Activated naive CD8-positive, alpha-beta T cell (primary cell): ENCODE data around the gene RFC5.
A peak's percentile ranks its signal among the peaks of the same experiment; 100 is the strongest.
"Not testable (repeated sequence)": the region's sequence is repeated elsewhere in the genome, so short reads cannot be mapped to it uniquely, and the experiment has no call there.

Experiments used
- H3K27ac Mint-ChIP-seq: one replicate; pipeline ENCODE4 v1.8.0; 2021; ENCODE audit warnings: mixed read lengths
- H3K27me3 Mint-ChIP-seq: one replicate; pipeline ENCODE4 v1.8.0; 2021; ENCODE audit warnings: mixed read lengths
- H3K36me3 Mint-ChIP-seq: one replicate; pipeline ENCODE4 v1.8.0; 2021; ENCODE audit warnings: mixed read lengths
- H3K4me1 Mint-ChIP-seq: one replicate; pipeline ENCODE4 v1.8.0; 2021; ENCODE audit warnings: low read depth, mixed read lengths
- H3K4me3 Mint-ChIP-seq: one replicate; pipeline ENCODE4 v1.8.0; 2021; ENCODE audit warnings: mild to moderate bottlenecking, mixed read lengths
- H3K9me3 Mint-ChIP-seq: one replicate; pipeline ENCODE4 v1.8.0; 2021; ENCODE audit warnings: low read depth, mixed read lengths

Gene RFC5

DNA sequence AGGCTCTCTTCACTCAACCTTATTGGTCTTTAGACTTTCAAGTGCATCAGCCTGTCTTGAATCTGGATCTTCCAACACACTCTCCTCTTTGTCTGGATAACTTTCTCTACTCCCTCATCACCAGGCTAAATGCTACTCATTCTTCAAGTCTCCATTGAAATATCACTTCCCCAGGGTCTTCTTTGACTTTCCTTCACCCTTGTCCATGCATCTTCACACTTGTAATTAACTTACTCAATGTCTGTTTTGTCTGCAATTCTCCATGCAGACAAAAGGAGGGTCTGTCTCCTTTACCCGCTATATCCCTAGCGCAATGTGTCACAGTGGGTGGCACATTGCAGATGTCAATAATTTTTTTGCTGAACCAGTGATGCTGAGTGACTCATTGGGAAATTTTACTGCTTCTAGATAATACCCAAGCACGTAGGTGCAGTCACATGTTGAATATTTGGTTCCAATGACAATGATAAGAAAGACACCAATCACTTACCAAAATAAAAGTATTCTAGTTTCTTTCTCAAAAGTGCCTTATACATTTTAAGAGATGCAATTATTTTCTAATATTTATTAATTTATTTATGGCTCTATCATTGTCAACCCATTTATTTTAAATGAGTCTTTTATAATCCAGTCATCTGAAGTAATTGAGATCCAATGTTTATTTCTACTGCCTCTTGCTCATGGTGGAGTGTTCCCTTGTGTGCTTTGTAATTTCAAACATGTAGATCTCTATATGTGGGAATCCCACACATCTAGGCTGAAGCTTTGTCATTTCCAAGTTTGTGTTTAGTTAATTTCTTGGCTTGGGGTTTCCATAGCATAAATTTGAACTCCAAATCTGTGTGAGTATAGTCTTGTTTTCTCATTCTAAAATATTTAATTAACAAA is 21.7 kb upstream of the RFC5 start:
- peak overlapping the region; percentile 6 for H3K27ac Mint-ChIP-seq
- H3K4me3 Mint-ChIP-seq: no peak overlapping the region
- H3K36me3 Mint-ChIP-seq: no peaks in the 10 kb centered on the region
- peaks cover 7% of the 10 kb centered on the region for H3K27me3 Mint-ChIP-seq
- H3K9me3 Mint-ChIP-seq: peaks cover 5% of the 10 kb centered on the region
- H3K4me1 Mint-ChIP-seq: no peaks in the 10 kb centered on the region

DNA sequence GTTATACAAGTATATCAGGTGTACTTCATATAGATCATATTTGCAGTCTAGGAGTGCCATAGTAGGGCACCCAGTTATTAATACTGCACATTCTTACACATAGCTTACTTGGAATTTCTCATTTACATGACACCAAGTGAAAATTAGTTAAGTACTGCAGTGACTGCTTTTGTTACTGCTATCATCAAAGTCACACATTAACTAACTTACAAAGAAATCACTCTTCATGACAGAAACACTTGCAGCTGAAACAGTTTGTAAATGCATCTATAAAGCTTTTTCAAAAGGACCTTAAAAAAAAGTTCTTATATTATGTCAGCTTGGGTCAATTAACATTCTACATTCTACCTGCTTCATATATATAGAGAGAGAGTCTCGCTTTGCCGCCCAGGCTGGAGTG is 17.8 kb upstream of the RFC5 start:
- Mint-ChIP-seq H3K27me3 (peaks cover 4% of the 10 kb centered on the region), H3K36me3 (no peaks in the 10 kb centered on the region), H3K9me3 (peaks cover 5% of the 10 kb centered on the region)

DNA sequence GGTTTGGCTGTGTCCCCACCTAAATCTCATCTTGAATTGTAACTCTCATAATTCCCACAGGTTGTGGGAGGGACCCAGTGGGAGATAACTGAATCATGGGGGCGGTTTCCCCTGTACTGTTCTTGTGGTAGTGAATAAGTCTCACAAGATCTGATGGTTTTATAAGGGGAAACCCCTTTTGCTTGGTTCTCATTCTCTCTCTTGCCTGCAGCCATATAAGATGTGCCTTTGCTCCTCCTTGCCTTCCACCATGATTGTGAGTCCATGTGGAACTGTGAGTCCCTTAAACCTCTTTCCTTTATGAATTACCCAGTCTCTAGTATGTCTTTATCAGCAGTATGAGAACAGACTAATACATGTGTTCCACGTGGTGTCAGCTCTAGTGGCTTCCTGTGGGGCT is 16.7 kb upstream of the RFC5 start:
- not testable (repeated sequence) for H3K4me3 Mint-ChIP-seq, H3K4me1 Mint-ChIP-seq, H3K9me3 Mint-ChIP-seq, H3K27me3 Mint-ChIP-seq, H3K36me3 Mint-ChIP-seq, H3K27ac Mint-ChIP-seq

More for the DNA sequence above, 17.8 kb upstream of the RFC5 start:
- no peak overlapping the region for H3K4me3 Mint-ChIP-seq
- no peaks in the 10 kb centered on the region for H3K4me1 Mint-ChIP-seq
- H3K27ac Mint-ChIP-seq: no peak overlapping the region

DNA sequence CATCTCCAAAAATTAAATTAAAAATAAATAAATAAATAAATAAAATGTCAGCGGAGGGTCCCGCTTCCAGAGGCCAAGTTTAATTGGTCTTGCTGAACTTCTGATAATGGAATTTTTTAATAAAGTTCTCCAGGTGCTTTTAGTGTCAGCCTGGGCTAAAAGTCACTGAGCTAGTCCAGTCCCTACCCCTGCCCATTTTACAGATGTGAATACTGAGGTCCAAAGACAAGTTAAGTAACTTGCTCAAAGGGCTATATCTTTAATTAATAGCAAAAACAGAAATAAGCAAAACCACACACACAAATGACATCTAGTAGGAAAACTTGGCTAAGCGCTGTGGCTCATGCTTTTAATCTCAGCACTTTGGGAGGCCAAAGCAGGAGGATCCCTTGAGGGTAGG is 5.6 kb upstream of the RFC5 start:
- Mint-ChIP-seq H3K27me3 (peaks cover 3% of the 10 kb centered on the region), H3K4me3 (no peak overlapping the region), H3K27ac (no peak overlapping the region), H3K4me1 (no peaks in the 10 kb centered on the region), H3K9me3 (no peaks in the 10 kb centered on the region), H3K36me3 (no peaks in the 10 kb centered on the region)

DNA sequence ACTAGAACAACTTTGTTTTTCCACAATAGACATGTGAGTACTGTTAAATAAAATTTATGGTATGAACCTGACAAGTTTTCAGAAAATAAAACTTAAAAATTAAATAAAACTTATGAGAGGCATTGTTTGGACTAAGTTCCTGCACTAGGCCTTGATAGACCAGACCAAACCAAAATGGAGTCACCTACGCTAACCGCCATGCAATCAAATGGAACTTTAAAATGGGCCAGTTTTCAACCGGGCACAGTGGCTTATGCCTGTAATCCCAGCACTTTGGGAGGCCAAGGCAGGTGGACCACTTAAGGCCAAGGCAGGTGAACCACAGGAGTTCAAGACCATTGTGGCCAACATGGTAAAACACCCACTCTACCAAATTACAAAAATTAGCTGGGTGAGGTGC is 5.1 kb upstream of the RFC5 start:
- Mint-ChIP-seq H3K4me3 (no peak overlapping the region), H3K36me3 (no peaks in the 10 kb centered on the region), H3K27ac (no peak overlapping the region), H3K4me1 (peaks cover 2% of the 10 kb centered on the region), H3K27me3 (peaks cover 3% of the 10 kb centered on the region), H3K9me3 (no peaks in the 10 kb centered on the region)

DNA sequence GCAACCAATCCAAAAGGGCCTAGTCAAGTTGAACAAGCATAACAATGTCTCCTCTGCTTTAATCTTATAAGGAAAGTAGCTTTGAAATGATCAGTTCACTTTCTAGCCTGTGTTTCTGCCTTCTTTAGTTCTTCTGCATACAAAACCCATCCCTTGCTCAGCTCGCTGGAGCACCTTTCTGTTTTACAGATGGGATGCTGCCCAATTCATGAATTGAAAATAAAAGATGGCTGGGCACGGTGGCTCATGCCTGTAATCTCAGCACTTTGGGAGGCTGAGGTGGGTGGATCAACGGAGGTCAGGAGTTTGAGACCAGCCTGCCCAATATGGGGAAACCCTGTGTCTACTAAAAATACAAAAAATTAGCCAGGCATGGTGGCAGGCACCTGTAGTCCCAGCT is 4.5 kb upstream of the RFC5 start:
- Mint-ChIP-seq H3K9me3 (no peaks in the 10 kb centered on the region), H3K4me1 (peaks cover 3% of the 10 kb centered on the region), H3K27me3 (peaks cover under 1% of the 10 kb centered on the region), H3K36me3 (no peaks in the 10 kb centered on the region), H3K4me3 (no peak overlapping the region), H3K27ac (no peak overlapping the region)

DNA sequence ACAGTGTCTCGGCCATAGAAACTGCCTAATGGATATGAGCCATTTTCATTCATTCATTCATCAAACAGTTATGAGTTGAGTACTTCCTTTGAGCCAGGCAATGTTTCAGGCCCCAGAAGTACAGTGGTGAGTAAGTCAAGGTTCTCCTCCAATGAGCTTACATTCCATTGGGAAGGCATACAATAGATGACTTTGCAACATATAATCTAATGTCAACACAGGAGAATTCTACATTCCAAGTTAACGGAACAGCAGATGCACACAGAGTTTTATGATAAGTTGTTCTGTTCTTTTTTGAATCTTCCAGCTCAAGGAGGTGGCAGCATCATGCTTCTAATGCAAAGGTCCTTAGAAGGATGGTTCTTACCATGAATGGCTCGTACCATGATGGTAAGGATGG is 3.2 kb upstream of the RFC5 start:
- H3K9me3 Mint-ChIP-seq: no peaks in the 10 kb centered on the region
- no peak overlapping the region for H3K4me3 Mint-ChIP-seq
- H3K27ac Mint-ChIP-seq: no peak overlapping the region
- H3K36me3 Mint-ChIP-seq: no peaks in the 10 kb centered on the region
- peaks cover 13% of the 10 kb centered on the region for H3K4me1 Mint-ChIP-seq
- no peaks in the 10 kb centered on the region for H3K27me3 Mint-ChIP-seq

DNA sequence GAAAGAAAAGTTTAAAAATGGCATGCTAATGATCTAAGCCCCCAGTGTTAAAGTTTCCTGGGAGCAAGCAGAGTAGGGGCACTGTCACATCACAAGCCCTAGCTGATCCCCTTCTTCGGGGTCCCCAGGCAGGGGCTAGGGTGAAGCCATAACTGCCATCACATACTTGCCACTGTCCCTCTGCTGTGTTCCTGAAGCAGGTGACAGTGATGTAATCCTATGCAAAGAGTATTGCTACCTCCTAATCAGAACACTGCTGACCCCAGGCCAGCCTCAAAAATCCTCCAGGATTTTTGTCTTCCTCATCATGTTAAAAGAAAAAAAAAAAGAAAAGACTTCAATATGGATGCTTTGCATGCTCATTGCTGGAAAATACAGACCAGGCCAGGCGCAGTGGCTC is 1.2 kb upstream of the RFC5 start:
- Mint-ChIP-seq H3K27ac (no peak overlapping the region), H3K9me3 (no peaks in the 10 kb centered on the region), H3K4me1 (peaks cover 13% of the 10 kb centered on the region), H3K4me3 (peak overlapping the region; percentile 98), H3K27me3 (no peaks in the 10 kb centered on the region), H3K36me3 (peaks cover 4% of the 10 kb centered on the region)

DNA sequence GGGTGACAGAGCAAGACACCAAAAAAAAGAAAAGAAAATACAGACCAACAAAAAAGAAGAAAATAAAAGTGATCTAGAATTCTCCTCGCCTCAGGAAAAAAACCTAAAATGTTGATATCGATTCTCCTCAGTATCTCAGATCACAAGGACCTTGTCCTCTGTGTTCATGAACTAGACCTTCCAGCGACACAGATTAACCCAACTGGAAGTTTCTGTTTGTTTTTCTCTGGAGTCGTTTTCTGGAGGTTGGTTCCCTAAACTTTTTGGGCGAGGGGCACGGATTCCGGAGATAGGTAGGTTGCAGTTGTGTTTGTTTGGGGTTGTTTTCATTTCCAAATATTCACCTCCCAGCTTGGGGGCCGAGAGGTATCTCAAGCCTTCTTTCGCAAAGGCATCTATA is 559 bp upstream of the RFC5 start:
- Mint-ChIP-seq H3K4me3 (peak overlapping the region; percentile 98), H3K36me3 (peaks cover 8% of the 10 kb centered on the region), H3K9me3 (no peaks in the 10 kb centered on the region), H3K4me1 (peaks cover 13% of the 10 kb centered on the region), H3K27ac (no peak overlapping the region), H3K27me3 (no peaks in the 10 kb centered on the region)

DNA sequence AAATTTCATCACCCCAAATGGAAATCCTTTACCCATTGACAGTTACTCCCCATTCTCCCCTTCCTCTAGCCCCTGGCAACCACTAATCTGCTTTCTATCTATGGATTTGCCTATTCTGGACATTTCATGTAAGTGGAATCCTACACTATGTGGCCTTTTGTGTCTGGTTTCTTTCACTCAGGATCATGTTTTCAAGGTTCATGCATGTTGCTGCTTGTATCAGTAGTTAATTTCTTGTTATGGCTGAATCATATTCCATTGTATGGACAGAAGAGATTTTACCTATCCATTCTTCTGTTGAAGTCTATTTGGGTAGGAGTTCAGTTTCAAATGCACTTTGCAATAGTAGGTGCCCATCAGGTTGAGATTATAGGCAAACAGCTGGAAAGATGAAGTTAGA is 1.4 kb downstream of the RFC5 start:
- no peaks in the 10 kb centered on the region for H3K9me3 Mint-ChIP-seq
- peaks cover 13% of the 10 kb centered on the region for H3K4me1 Mint-ChIP-seq
- no peaks in the 10 kb centered on the region for H3K27me3 Mint-ChIP-seq
- peak overlapping the region; percentile 23 for H3K27ac Mint-ChIP-seq
- H3K4me3 Mint-ChIP-seq: peak overlapping the region; percentile 98
- H3K36me3 Mint-ChIP-seq: peaks cover 15% of the 10 kb centered on the region

DNA sequence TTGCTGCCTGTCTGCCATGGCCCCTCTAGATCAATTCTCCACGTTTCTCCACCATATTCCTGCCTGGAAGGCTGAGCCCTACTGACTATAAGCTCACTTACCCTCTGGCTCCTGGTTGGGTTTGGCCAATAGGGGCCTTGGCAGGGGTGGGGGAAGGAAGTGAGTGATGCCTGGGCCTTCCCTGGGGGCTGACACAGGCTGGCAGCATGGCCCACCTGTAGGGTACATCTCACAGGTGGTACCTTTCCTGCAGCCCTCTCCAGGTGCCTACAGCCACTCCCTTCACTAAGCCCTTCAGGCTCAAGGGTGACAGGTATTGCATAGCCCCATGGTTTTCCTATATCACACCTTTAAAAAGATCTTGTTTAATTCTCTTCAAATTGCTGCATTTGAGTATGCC is 3.5 kb downstream of the RFC5 start:
- peaks cover 13% of the 10 kb centered on the region for H3K4me1 Mint-ChIP-seq
- H3K9me3 Mint-ChIP-seq: no peaks in the 10 kb centered on the region
- no peak overlapping the region for H3K4me3 Mint-ChIP-seq
- H3K27ac Mint-ChIP-seq: no peak overlapping the region
- H3K27me3 Mint-ChIP-seq: no peaks in the 10 kb centered on the region
- peaks cover 17% of the 10 kb centered on the region for H3K36me3 Mint-ChIP-seq

DNA sequence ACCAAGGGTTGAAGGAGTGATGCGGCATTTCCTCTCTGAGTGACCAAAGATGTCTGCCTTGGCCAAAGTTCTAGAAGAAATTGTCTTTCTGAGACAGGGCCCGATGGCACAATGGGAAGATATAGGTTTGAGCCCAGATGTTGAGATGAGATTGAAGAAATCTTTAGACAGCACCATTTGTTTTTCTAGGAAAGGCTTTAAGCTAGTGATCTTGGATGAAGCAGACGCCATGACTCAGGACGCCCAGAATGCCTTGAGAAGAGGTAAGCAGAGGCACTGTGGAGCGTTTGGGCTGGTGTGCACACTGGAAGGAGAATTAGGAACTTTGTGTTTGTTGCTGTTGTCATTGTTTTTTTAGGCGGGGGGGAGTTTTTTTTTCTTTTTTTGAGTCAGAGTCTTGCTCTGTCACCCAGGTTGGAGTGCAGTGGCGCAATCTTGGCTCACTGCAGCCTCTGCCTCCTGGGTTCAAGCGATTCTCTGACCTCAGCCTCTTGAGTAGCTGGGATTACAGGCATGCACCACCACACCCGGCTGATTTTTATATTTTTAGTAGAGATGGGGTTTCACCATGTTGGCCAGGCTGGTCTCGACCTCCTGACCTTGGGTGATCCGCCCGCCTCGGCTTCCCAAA is 5.7 kb downstream of the RFC5 start:
- not testable (repeated sequence) for H3K27ac Mint-ChIP-seq, H3K27me3 Mint-ChIP-seq, H3K9me3 Mint-ChIP-seq, H3K4me1 Mint-ChIP-seq, H3K4me3 Mint-ChIP-seq
- peaks cover 17% of the 10 kb centered on the region for H3K36me3 Mint-ChIP-seq

DNA sequence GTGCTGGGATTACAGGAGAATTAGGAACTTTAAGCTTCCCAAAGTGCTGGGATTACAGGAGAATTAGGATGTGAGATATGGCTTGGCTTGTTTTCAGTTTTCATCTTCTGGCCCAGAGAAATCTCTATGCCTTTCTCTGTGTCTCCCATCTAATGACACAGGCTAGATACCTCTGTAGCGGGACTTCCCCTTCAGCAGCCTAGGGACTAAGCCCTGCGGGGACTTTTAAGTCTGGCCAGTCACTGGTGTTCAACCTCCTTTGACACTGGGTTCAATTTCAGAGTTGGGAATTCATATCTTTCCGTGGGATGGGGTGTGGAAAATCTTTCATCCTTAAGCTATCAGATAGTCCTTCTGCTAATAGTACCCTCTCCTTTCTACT is 6.2 kb downstream of the RFC5 start:
- H3K36me3 Mint-ChIP-seq: peaks cover 17% of the 10 kb centered on the region
- peaks cover 3% of the 10 kb centered on the region for H3K4me1 Mint-ChIP-seq
- no peaks in the 10 kb centered on the region for H3K27me3 Mint-ChIP-seq
- H3K4me3 Mint-ChIP-seq: no peak overlapping the region
- no peak overlapping the region for H3K27ac Mint-ChIP-seq
- H3K9me3 Mint-ChIP-seq: no peaks in the 10 kb centered on the region

DNA sequence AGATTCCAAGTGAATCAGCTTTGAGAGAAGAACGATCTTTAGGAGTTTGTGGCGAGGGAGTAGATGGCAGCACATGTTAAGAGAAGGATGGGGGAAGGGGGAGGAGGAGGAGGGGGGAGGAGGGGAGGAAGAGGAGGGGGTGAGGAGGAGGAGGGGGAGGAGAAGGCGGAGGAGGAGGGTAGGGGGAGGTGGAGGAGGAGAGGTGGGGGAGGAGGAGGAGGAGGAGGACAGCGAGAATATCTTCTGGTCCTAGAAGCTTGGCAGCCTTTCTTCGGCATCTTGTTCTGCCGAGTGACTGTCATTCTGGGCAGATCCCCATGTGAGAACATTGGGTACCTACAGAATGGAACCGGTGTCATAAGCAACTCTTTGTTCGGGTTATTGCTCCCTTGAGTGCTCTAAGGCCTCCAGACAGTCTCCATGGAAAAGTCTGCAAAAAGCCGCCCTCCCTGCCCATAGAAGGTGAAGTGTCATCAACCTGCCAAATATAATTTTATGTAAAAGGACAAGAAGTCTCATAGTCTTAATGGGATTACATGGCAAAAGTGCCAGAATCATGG is 6.9 kb downstream of the RFC5 start:
- Mint-ChIP-seq H3K4me1 (no peaks in the 10 kb centered on the region), H3K27ac (no peak overlapping the region), H3K9me3 (no peaks in the 10 kb centered on the region), H3K36me3 (peaks cover 17% of the 10 kb centered on the region), H3K4me3 (no peak overlapping the region), H3K27me3 (no peaks in the 10 kb centered on the region)

DNA sequence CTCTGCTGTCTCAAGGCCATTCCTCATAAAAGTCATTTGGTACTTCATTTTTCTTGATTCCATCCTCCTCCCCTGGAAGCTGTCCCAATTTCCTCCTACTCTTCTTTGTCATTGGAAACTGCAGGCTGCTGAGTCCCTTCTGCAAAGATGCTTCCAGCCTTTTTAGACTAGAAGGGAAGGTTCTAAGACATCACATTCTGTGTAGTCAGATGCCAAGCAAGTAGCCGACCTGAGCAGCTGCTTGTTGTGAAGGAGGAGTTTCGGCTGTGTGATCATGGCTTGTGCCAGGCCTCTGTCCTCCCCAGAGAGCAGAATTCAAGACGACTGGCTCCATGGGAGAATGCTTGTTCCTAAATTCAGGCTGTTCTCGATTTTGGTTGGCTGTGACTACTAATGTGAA is 8.7 kb downstream of the RFC5 start:
- H3K4me1 Mint-ChIP-seq: no peaks in the 10 kb centered on the region
- H3K27ac Mint-ChIP-seq: no peak overlapping the region
- peaks cover 16% of the 10 kb centered on the region for H3K36me3 Mint-ChIP-seq

More for the DNA sequence above, 8.7 kb downstream of the RFC5 start:
- Mint-ChIP-seq H3K27me3 (no peaks in the 10 kb centered on the region), H3K4me3 (no peak overlapping the region), H3K9me3 (no peaks in the 10 kb centered on the region)
